GM23338 (cell line): ENCODE measurements around the gene AGAP1. TPM values are rescaled to one million over a fixed set of nuclear protein-coding genes. Genes with fewer than 3 reads are reported as not detected.

ENCODE experiments used
- ATAC-seq: fragments of 200-7000 bp; cut with Tn5 transposase; 3 replicates; pipeline ENCODE4 v1.9.1; 2020
- DNase-seq: peaks from one replicate; pipeline ENCODE4 v3.0.0-alpha.2; 2015; ENCODE audit warnings: low spot score
- H2AFZ ChIP-seq: fragments of 200-600 bp; sonication (generic); 2 replicates; pipeline ENCODE4 v1.8.0; 2016; ENCODE audit warnings: antibody characterized with exemption, mild to moderate bottlenecking, moderate library complexity
- H3F3A ChIP-seq: fragments of 200-600 bp; sonication (generic); replicated peaks from 2 replicates; pipeline ENCODE4 v1.8.0; 2017; ENCODE audit warnings: antibody characterized with exemption, mixed run types, low read depth
- H3K27ac ChIP-seq: fragments of 200-600 bp; sonication (generic); 2 replicates; pipeline ENCODE4 v1.6.1; 2016; ENCODE audit warnings: low read depth
- H3K27me3 ChIP-seq: fragments of 200-600 bp; sonication (generic); 2 replicates; pipeline ENCODE4 v1.8.0; 2016; ENCODE audit warnings: mild to moderate bottlenecking, mixed run types, moderate library complexity; ENCODE audit not compliant: insufficient read depth
- H3K36me3 ChIP-seq: fragments of 200-600 bp; sonication (generic); 2 replicates; pipeline ENCODE4 v1.8.0; 2016; ENCODE audit warnings: mild to moderate bottlenecking; ENCODE audit not compliant: insufficient read depth
- H3K4me1 ChIP-seq: fragments of 200-600 bp; sonication (generic); 2 replicates; pipeline ENCODE4 v1.8.0; 2016; ENCODE audit warnings: mild to moderate bottlenecking, moderate library complexity; ENCODE audit not compliant: insufficient read depth
- H3K4me2 ChIP-seq: fragments of 200-600 bp; sonication (generic); 2 replicates; pipeline ENCODE4 v1.7.1; 2017; ENCODE audit warnings: mixed run types
- H3K4me3 ChIP-seq: fragments of 200-600 bp; sonication (generic); 2 replicates; pipeline ENCODE4 v1.6.1; 2016; ENCODE audit warnings: mixed run types
- H3K79me2 ChIP-seq: fragments of 200-600 bp; sonication (generic); replicated peaks from 2 replicates; pipeline ENCODE4 v1.8.0; 2017; ENCODE audit warnings: mild to moderate bottlenecking; ENCODE audit not compliant: insufficient read depth
- H3K9me2 ChIP-seq: fragments of 200-600 bp; sonication (generic); 2 replicates; pipeline ENCODE4 v1.8.0; 2017; ENCODE audit not compliant: insufficient read depth
- H4K20me1 ChIP-seq: fragments of 200-600 bp; sonication (generic); replicated peaks from 2 replicates; pipeline ENCODE4 v1.8.0; 2017; ENCODE audit warnings: mild to moderate bottlenecking; ENCODE audit not compliant: insufficient read depth
- H3K27ac Mint-ChIP-seq: 2 replicates; pipeline ENCODE4 v1.8.0; 2020; ENCODE audit warnings: inconsistent platforms, mild to moderate bottlenecking, moderate library complexity, mixed read lengths
- H3K27me3 Mint-ChIP-seq: 3 replicates; pipeline ENCODE4 v1.8.0; 2022; ENCODE audit warnings: low read depth, mild to moderate bottlenecking, moderate library complexity, mixed read lengths, inconsistent platforms; ENCODE audit not compliant: insufficient read depth, poor library complexity
- H3K36me3 Mint-ChIP-seq: 3 replicates; pipeline ENCODE4 v1.8.0; 2021; ENCODE audit warnings: low read depth, mild to moderate bottlenecking, inconsistent platforms, moderate library complexity, mixed read lengths
- H3K4me1 Mint-ChIP-seq: 3 replicates; pipeline ENCODE4 v1.8.0; 2020; ENCODE audit warnings: mild to moderate bottlenecking, inconsistent platforms, mixed read lengths
- H3K4me3 Mint-ChIP-seq: 3 replicates; pipeline ENCODE4 v1.8.0; 2021; ENCODE audit warnings: moderate library complexity, mild to moderate bottlenecking, inconsistent platforms, mixed read lengths
- H3K9me3 Mint-ChIP-seq: 3 replicates; pipeline ENCODE4 v1.8.0; 2020; ENCODE audit warnings: moderate library complexity, mild to moderate bottlenecking, inconsistent platforms, mixed read lengths
- EZH2 ChIP-seq: fragments of 200-600 bp; sonication (generic); IDR thresholded peaks from one replicate; pipeline ENCODE4 v1.8.0; 2017; ENCODE audit warnings: antibody characterized with exemption, mild to moderate bottlenecking, low read depth; ENCODE audit not compliant: unreplicated experiment
- JUNB ChIP-seq: IDR thresholded peaks from one replicate; pipeline ENCODE4 v1.6.1; 2016; ENCODE audit warnings: antibody characterized with exemption; ENCODE audit not compliant: unreplicated experiment
- POLR2AphosphoS5 ChIP-seq: IDR thresholded peaks from 2 replicates; pipeline ENCODE4 v1.6.1; 2016; ENCODE audit warnings: antibody characterized with exemption, low read depth
- STAT1 ChIP-seq: IDR thresholded peaks from one replicate; pipeline ENCODE4 v1.6.1; 2016; ENCODE audit warnings: antibody characterized with exemption; ENCODE audit not compliant: unreplicated experiment
- ZNF331 ChIP-seq: fragments of 250-450 bp; sonication (Bioruptor Pico); IDR thresholded peaks from 2 replicates; pipeline ENCODE4 v1.5.0; 2020; ENCODE audit warnings: low read depth, mild to moderate bottlenecking, moderate library complexity
- polyA plus RNA-seq: library from polyadenylated mRNA; unstranded; fragments of >200 nt; fragmentation: Nextera tagmentation; extraction: Ambion mirVana; gene quantifications from 2 replicates; pipeline ENCODE4 v1.2.1, GENCODE V29; 2016
- total RNA-seq: library from RNA; depleted of rRNA; stranded (reverse); fragments of >200 nt; shearing (Covaris generic); gene quantifications from 2 replicates; pipeline ENCODE4 v1.2.3, GENCODE V29; 2014
- TF ChIP-seq, protein P1 (sequence below): IDR thresholded peaks from 2 replicates; pipeline ENCODE4 v1.6.1; 2016; ENCODE audit warnings: antibody characterized with exemption
- TF ChIP-seq, protein P2 (sequence below), 2 experiments: fragments of 200-600 bp in 1 of 2; sonication (generic) in 1 of 2; conservative IDR thresholded peaks; 2 replicates each; pipeline versions ENCODE4 v1.5.1 to v1.6.1; 2016 to 2017; ENCODE audit warnings: antibody characterized with exemption in 2 of 2, low read depth in 2 of 2, mild to moderate bottlenecking in 2 of 2, moderate library complexity in 1 of 2
- TF ChIP-seq, protein P3 (sequence below): IDR thresholded peaks from one replicate; pipeline ENCODE4 v1.6.1; 2018; ENCODE audit warnings: antibody characterized with exemption; ENCODE audit not compliant: unreplicated experiment

Gene AGAP1
- total and polyA plus RNA-seq, 2 experiments from 2014 or later, result 13.3 to 27.9 TPM

DNA sequence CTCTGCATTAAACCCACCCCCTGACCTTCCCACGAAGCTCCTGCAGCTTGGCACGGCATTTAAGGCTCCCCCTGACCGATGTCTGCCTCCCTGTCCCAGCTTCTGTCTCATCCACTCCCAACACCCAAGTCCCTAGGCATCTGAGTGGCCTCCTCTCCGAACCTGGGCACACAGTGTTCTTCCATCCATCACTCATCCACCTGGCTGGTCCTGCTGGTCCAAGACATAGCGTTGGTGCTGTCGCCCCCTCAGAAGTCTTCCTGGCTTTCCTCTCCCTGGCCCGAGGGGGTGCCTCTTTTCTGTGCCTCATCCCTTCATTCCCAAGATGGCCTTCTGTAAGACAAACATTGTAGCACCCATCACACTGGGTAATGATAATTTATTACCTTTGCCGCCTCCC, 350.7 kb downstream of the AGAP1 start:
- Mint-ChIP-seq H3K27ac (no peak overlapping the region), H3K27me3 (peaks cover 5% of the 10 kb centered on the region), H3K4me1 (peaks cover 18% of the 10 kb centered on the region), H3K36me3 (no peaks in the 10 kb centered on the region; the same call in 2 of the 3 replicates), H3K9me3 (no peaks in the 10 kb centered on the region), H3K4me3 (no peak overlapping the region)
- TF ChIP-seq, protein P1, sequence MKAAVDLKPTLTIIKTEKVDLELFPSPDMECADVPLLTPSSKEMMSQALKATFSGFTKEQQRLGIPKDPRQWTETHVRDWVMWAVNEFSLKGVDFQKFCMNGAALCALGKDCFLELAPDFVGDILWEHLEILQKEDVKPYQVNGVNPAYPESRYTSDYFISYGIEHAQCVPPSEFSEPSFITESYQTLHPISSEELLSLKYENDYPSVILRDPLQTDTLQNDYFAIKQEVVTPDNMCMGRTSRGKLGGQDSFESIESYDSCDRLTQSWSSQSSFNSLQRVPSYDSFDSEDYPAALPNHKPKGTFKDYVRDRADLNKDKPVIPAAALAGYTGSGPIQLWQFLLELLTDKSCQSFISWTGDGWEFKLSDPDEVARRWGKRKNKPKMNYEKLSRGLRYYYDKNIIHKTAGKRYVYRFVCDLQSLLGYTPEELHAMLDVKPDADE, result no peak
- TF ChIP-seq JUNB, result no peak
- TF ChIP-seq ZNF331 (CRISPR knock-in tag), result no peak
- TF ChIP-seq, protein P2, sequence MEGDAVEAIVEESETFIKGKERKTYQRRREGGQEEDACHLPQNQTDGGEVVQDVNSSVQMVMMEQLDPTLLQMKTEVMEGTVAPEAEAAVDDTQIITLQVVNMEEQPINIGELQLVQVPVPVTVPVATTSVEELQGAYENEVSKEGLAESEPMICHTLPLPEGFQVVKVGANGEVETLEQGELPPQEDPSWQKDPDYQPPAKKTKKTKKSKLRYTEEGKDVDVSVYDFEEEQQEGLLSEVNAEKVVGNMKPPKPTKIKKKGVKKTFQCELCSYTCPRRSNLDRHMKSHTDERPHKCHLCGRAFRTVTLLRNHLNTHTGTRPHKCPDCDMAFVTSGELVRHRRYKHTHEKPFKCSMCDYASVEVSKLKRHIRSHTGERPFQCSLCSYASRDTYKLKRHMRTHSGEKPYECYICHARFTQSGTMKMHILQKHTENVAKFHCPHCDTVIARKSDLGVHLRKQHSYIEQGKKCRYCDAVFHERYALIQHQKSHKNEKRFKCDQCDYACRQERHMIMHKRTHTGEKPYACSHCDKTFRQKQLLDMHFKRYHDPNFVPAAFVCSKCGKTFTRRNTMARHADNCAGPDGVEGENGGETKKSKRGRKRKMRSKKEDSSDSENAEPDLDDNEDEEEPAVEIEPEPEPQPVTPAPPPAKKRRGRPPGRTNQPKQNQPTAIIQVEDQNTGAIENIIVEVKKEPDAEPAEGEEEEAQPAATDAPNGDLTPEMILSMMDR (conservative IDR thresholded peaks at IDR 0.05; ENCODE audit: low read depth in 2 of 2), result no peak
- TF ChIP-seq POLR2AphosphoS5, result no peak
- no peak for TF ChIP-seq STAT1
- TF ChIP-seq, protein P3, sequence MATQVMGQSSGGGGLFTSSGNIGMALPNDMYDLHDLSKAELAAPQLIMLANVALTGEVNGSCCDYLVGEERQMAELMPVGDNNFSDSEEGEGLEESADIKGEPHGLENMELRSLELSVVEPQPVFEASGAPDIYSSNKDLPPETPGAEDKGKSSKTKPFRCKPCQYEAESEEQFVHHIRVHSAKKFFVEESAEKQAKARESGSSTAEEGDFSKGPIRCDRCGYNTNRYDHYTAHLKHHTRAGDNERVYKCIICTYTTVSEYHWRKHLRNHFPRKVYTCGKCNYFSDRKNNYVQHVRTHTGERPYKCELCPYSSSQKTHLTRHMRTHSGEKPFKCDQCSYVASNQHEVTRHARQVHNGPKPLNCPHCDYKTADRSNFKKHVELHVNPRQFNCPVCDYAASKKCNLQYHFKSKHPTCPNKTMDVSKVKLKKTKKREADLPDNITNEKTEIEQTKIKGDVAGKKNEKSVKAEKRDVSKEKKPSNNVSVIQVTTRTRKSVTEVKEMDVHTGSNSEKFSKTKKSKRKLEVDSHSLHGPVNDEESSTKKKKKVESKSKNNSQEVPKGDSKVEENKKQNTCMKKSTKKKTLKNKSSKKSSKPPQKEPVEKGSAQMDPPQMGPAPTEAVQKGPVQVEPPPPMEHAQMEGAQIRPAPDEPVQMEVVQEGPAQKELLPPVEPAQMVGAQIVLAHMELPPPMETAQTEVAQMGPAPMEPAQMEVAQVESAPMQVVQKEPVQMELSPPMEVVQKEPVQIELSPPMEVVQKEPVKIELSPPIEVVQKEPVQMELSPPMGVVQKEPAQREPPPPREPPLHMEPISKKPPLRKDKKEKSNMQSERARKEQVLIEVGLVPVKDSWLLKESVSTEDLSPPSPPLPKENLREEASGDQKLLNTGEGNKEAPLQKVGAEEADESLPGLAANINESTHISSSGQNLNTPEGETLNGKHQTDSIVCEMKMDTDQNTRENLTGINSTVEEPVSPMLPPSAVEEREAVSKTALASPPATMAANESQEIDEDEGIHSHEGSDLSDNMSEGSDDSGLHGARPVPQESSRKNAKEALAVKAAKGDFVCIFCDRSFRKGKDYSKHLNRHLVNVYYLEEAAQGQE, result no peak
- no peak for TF ChIP-seq EZH2
- Histone ChIP-seq H3K4me1 (no peaks in the 10 kb centered on the region), H3K36me3 (no peaks in the 10 kb centered on the region), H3K79me2 (no peaks in the 10 kb centered on the region), H3K4me2 (no peak overlapping the region), H3K27ac (no peak overlapping the region), H3K27me3 (no peaks in the 10 kb centered on the region), H2AFZ (no peak overlapping the region), H3K4me3 (no peak overlapping the region), H3F3A (no peaks in the 10 kb centered on the region), H4K20me1 (peaks cover 7% of the 10 kb centered on the region), H3K9me2 (no peaks in the 10 kb centered on the region)
- DNase-seq, result no peak
- ATAC-seq, result no peak

DNA sequence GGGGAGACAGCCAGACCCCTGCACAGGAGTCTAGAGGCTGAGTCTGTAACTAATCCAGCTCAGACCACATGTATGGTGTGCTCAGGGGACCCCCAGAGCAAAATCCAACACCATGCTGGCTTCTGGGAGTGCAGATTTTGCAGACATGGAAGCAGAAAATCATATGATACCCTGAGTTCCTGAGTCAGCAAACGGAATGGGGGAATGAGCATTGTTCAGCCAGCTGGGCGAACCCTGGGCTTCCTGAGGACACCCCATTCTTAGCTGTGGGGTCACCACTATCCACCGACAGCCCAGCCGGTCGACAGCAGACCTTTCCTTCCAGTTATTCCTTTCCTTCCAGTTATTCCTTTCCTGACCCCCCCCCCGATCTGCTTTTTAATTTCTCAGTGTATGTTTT, 351.4 kb downstream of the AGAP1 start:
- DNase-seq, result no peak
- Mint-ChIP-seq H3K4me3 (no peak overlapping the region), H3K27me3 (peaks cover 5% of the 10 kb centered on the region), H3K4me1 (peaks cover 18% of the 10 kb centered on the region), H3K27ac (no peak overlapping the region), H3K36me3 (no peaks in the 10 kb centered on the region; the same call in 2 of the 3 replicates), H3K9me3 (no peaks in the 10 kb centered on the region)
- Histone ChIP-seq H3K36me3 (no peaks in the 10 kb centered on the region), H3K9me2 (no peaks in the 10 kb centered on the region), H2AFZ (no peak overlapping the region), H4K20me1 (peaks cover 7% of the 10 kb centered on the region), H3K4me1 (no peaks in the 10 kb centered on the region), H3K79me2 (no peaks in the 10 kb centered on the region), H3F3A (no peaks in the 10 kb centered on the region), H3K27me3 (no peaks in the 10 kb centered on the region), H3K27ac (no peak overlapping the region), H3K4me2 (no peak overlapping the region), H3K4me3 (no peak overlapping the region)
- no peak for ATAC-seq
- no peak for TF ChIP-seq STAT1
- TF ChIP-seq, protein P1, result no peak
- TF ChIP-seq, protein P3, result no peak
- no peak for TF ChIP-seq ZNF331 (CRISPR knock-in tag)
